BE2C (cell line): Measurements from ENCODE around the gene SHCBP1L.
A peak's percentile ranks its signal among the peaks of the same experiment; 100 is the strongest.

Source experiments
- DNase-seq: peaks from one replicate; pipeline ENCODE4 v3.0.0-alpha.2; 2020
- H3K27me3 ChIP-seq: fragments of 250-450 bp; sonication (Bioruptor Pico); 2 replicates; pipeline ENCODE4 v1.5.1; 2020; ENCODE audit warnings: mild to moderate bottlenecking
- H3K36me3 ChIP-seq: fragments of 250-450 bp; sonication (Bioruptor Pico); 2 replicates; pipeline ENCODE4 v1.5.1; 2020; ENCODE audit warnings: mild to moderate bottlenecking
- H3K4me1 ChIP-seq: fragments of 250-450 bp; sonication (Bioruptor Pico); 2 replicates; pipeline ENCODE4 v1.5.1; 2020
- H3K4me3 ChIP-seq: 2 replicates; pipeline ENCODE4 v1.5.1; 2011; ENCODE audit warnings: low read depth, low read length
- H3K9me3 ChIP-seq: fragments of 250-450 bp; sonication (Bioruptor Pico); 2 replicates; pipeline ENCODE4 v1.5.1; 2020
- CTCF ChIP-seq: IDR thresholded peaks from 2 replicates; pipeline ENCODE4 v1.5.1; 2012; ENCODE audit warnings: mild to moderate bottlenecking, low read depth, low read length

Gene SHCBP1L

GRCh38 chr1:182968836-182969734 lies 16.1 kb upstream of the SHCBP1L start:
- no peaks in the 10 kb centered on the region for H3K4me1 ChIP-seq
- TF ChIP-seq CTCF = no peak
- no peak for DNase-seq
- no peaks in the 10 kb centered on the region for H3K36me3 ChIP-seq
- no peaks in the 10 kb centered on the region for H3K27me3 ChIP-seq
- no peaks in the 10 kb centered on the region for H3K9me3 ChIP-seq
- no peak overlapping the region for H3K4me3 ChIP-seq

- Histone ChIP-seq H3K9me3 (no peaks in the 10 kb centered on the region), H3K4me3 (no peak overlapping the region), H3K27me3 (no peaks in the 10 kb centered on the region), H3K36me3 (no peaks in the 10 kb centered on the region), H3K4me1 (no peaks in the 10 kb centered on the region)
- no peak for TF ChIP-seq CTCF
- DNase-seq = no peak
Measured at GRCh38 chr1:182968151-182968741, 15.3 kb upstream of the SHCBP1L start.

GRCh38 chr1:182965861-182966260 lies 12.9 kb upstream of the SHCBP1L start:
- no peak for DNase-seq
- no peaks in the 10 kb centered on the region; the same call in 1 of the 2 replicates for H3K4me1 ChIP-seq

GRCh38 chr1:182965096-182965495 lies 12.1 kb upstream of the SHCBP1L start:
- Histone ChIP-seq H3K9me3 (no peaks in the 10 kb centered on the region), H3K4me1 (no peaks in the 10 kb centered on the region; the same call in 1 of the 2 replicates), H3K36me3 (no peaks in the 10 kb centered on the region), H3K4me3 (no peak overlapping the region), H3K27me3 (no peaks in the 10 kb centered on the region)
- DNase-seq = no peak
- TF ChIP-seq CTCF = no peak

More at GRCh38 chr1:182965861-182966260, 12.9 kb upstream of the SHCBP1L start:
- TF ChIP-seq CTCF = no peak
- H3K4me3 ChIP-seq = no peak overlapping the region
- H3K36me3 ChIP-seq = no peaks in the 10 kb centered on the region
- no peaks in the 10 kb centered on the region for H3K9me3 ChIP-seq
- H3K27me3 ChIP-seq = no peaks in the 10 kb centered on the region

- Histone ChIP-seq H3K27me3 (no peaks in the 10 kb centered on the region), H3K4me3 (peak overlapping the region; percentile 39), H3K4me1 (no peaks in the 10 kb centered on the region; the same call in 1 of the 2 replicates), H3K36me3 (no peaks in the 10 kb centered on the region), H3K9me3 (no peaks in the 10 kb centered on the region)
- TF ChIP-seq CTCF = peak; percentile 98
- peak; percentile 78 for DNase-seq
Measured at GRCh38 chr1:182962554-182963115, 9.7 kb upstream of the SHCBP1L start.
